NCI-H2029 (cell line): ENCODE measurements around the gene BTLA.
"Not testable (repeated sequence)": the region's sequence is repeated elsewhere in the genome, so short reads cannot be mapped to it uniquely, and the experiment has no call there.

Experiments used
- DNase-seq: peaks from one replicate; lab custom pipeline; 2025; lab: John Stamatoyannopoulos, UW

BTLA gene, protein sequence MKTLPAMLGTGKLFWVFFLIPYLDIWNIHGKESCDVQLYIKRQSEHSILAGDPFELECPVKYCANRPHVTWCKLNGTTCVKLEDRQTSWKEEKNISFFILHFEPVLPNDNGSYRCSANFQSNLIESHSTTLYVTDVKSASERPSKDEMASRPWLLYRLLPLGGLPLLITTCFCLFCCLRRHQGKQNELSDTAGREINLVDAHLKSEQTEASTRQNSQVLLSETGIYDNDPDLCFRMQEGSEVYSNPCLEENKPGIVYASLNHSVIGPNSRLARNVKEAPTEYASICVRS

DNA sequence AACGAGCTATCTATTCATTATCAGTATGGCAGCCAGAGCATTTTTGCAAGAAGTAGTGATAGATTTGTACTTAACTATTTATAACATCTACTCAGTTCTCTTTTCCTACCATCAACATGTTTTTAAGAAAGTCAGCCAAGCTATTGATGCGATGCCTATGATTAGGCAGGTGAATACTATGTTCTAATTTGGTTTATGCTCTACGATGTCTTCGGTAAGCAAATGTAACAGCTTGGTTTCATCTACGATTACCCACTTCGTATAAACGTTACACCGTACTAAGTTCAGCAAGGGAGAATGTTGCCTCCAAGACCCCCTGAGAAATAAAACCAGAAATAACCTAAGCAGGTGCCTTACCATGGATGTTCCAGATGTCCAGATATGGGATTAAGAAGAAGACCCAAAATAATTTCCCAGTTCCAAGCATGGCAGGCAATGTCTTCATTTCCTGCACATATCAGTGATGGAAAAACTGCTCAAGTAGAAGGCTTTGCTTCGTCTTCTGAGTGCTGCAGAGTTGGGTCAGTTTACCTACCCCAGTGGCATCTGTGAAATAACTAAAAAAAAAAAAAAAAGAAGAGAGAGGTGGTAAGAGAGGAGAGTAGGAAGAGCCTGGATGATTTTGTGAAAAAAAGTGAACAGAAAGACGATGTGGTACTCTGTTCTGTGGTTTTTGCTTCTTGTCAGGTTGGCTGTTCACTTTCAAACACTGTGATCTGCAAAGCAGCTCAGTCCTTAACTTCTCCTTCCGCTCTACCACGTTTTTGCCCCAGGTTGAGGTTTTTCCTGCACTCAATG lies at the start of gene BTLA:
BTLA (minus strand) TSS at position 559 of the 798 bp plus-strand sequence; CDS start at position 445, 114 bp downstream.
- no peak for DNase-seq

- no peak for DNase-seq
Observed at GRCh38 chr3:112546216-112546759, 47.0 kb upstream of the BTLA start.

DNA sequence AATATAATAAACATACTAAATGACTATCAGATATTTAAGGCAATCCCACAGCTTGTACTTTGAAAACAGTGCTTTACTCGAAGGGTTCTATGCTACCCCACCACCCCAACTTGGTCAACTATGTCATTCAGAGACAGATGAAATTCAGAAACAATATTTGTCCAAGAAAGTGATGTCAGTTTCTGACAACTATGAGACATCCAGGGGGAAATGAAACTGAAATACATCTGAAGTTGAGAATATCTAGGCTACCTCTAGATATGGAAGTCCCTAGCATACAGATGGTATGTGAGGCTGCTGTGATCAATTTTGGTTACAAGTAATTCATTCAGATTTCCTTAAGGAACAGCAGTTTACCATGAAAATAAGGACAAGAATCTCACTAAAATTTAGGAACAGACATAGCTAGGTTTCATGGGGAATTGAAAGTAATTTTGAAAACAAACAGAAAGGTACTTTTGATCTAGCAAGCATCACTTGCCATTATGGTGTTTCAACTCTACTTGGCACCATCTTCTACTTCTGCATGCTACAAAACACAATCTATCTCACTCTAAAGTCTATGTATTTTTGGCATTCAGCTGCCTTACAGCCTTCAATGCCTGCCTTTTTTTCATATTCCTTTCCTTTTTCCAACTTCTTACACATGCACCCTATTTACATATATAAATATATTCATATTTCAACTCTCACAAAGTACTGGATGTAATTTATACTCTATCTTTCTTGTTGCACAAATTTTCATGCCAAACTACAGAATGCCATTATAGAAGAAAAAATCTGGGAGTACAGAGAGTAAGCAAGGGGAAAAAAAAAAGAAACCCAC lies 40.8 kb upstream of the BTLA start:
- no peak for DNase-seq

DNA sequence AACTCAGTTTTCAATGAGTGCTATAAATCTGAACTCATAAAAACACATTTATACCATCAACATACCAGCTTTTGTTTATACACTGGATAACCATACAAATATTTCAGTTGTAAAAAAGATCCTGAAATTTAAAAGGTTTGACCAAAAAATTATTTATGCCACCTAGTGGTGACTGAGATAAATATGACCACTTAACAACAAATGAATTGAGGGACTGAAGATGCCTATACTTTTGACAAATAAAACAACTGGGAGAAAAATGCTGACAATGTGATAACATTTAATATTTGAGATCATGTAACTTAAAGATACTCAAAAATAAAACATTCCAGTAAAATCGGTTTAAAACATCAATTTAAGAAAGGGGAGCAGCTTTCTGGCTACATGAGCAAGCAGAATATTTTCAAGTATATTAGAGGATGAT lies 32.1 kb upstream of the BTLA start:
- no peak for DNase-seq

- DNase-seq: no peak
Observed at GRCh38 chr3:112530573-112530972, 31.3 kb upstream of the BTLA start.

- not testable (repeated sequence) for DNase-seq
Observed at GRCh38 chr3:112524127-112524526, 24.9 kb upstream of the BTLA start.

GRCh38 chr3:112519424-112520001 lies 20.2 kb upstream of the BTLA start:
- peak; percentile 24 for DNase-seq

- DNase-seq: not testable (repeated sequence)
Observed at GRCh38 chr3:112518970-112519369, 19.7 kb upstream of the BTLA start.

GRCh38 chr3:112514527-112515128 lies 15.4 kb upstream of the BTLA start:
- DNase-seq: no peak

- no peak for DNase-seq
Observed at GRCh38 chr3:112512320-112512719, 13.0 kb upstream of the BTLA start.

DNA sequence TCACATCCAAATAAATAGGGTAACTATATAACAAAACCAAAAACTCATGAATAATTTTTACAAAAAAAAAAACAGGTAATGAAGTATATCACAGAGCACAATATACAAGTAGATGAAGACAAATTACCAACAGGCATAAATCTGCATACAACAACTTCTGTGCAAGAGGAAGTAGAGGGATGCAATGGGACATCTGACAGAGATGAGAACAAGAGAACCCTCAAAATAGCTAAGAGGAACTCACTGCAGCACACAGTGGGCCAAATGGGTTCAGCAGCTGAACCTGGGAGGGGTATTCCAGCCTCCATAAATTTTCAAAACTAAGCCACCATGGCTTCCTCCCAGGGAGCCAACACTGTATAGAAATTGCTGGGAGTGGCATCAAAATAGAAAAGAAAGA lies 9.6 kb upstream of the BTLA start:
- no peak for DNase-seq

- DNase-seq: no peak
Observed at GRCh38 chr3:112508261-112508660, 9.0 kb upstream of the BTLA start.

DNA sequence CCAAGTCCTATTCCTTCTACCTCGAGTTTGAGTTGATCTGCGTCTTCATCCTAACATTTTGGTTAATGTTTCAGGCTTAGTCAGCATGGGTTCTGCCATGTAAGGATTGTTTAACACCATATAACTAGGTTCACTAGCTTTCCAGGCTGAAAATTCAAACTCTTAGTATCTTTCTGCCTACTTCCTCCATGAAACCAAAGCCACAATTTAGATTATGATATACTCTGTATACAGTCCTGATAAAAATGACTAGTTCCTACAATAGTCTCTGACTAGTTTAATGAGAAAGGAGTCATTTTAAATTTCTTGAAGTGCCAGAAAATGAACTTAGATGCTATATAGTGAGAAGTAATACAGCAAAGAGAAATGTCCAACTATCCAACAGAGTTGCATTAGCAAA lies 6.6 kb upstream of the BTLA start:
- DNase-seq: no peak

GRCh38 chr3:112504123-112504522 lies 4.9 kb upstream of the BTLA start:
- DNase-seq: no peak

DNA sequence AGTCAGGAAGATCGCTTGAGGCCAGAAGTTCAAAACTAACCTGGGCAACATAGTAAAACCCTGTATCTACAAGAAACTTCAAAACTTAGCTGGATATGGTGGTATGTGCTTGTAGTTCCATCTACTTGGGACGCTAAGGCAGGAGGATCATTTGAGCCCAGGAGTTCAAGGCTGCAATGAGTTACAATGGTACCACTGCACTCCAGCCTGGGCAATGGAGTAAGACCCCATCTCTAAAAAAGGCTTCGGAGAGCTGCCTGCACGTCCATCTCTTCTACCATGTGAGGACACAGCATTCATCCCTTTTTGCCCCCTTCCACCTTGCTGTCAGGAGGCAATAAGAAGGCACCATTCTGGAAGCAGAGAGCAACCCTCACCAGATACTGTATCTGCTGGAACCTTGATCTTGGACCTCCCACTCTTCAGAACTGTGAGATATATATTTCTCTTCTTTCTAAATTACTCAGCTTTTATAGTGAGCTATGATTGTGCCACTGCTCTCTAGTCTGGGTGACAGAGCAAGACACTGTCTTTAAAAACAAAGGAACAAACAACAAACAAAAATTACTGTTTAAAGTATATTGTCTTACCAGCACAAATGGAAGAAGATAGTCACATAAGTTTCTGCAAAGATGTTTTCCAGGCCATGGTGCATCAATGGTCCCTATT lies 4.2 kb upstream of the BTLA start:
- no peak for DNase-seq

DNA sequence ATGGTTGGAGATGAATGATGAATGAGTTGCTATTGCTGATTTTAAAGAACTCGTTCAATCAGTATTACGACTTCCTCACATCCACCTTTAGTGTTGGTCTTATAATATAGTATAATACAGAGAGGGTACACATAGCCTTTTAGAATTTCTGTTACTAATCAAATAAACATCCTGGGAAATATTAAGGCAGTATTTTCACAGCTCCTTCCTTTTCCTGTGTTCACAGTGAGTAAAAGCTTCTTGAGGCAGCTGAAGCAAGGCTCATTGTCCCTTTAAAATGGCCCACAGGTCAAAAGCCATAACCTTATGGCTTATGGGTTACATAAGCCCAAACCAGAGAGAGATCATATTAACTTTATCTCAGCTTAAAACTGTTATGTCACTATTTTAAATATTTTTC lies 1.3 kb upstream of the BTLA start:
- DNase-seq: no peak

- DNase-seq: no peak
Observed at GRCh38 chr3:112497897-112498548, 1.2 kb downstream of the BTLA start.

GRCh38 chr3:112496366-112497067 lies 2.8 kb downstream of the BTLA start:
- no peak for DNase-seq

- DNase-seq: not testable (repeated sequence)
Observed at GRCh38 chr3:112494448-112494767, 4.9 kb downstream of the BTLA start.

GRCh38 chr3:112492124-112492523 lies 7.1 kb downstream of the BTLA start:
- peak; percentile 13 for DNase-seq
